GM23338 (cell line): ENCODE measurements around the gene DPP10. TPM values are rescaled to one million over a fixed set of nuclear protein-coding genes. Genes with fewer than 3 reads are reported as not detected.

Experiments
- ATAC-seq: fragments of 200-7000 bp; cut with Tn5 transposase; 3 replicates; pipeline ENCODE4 v1.9.1; 2020
- DNase-seq: peaks from one replicate; pipeline ENCODE4 v3.0.0-alpha.2; 2015; ENCODE audit warnings: low spot score
- H2AFZ ChIP-seq: fragments of 200-600 bp; sonication (generic); 2 replicates; pipeline ENCODE4 v1.8.0; 2016; ENCODE audit warnings: antibody characterized with exemption, mild to moderate bottlenecking, moderate library complexity
- H3F3A ChIP-seq: fragments of 200-600 bp; sonication (generic); replicated peaks from 2 replicates; pipeline ENCODE4 v1.8.0; 2017; ENCODE audit warnings: antibody characterized with exemption, mixed run types, low read depth
- H3K27ac ChIP-seq: fragments of 200-600 bp; sonication (generic); 2 replicates; pipeline ENCODE4 v1.6.1; 2016; ENCODE audit warnings: low read depth
- H3K27me3 ChIP-seq: fragments of 200-600 bp; sonication (generic); 2 replicates; pipeline ENCODE4 v1.8.0; 2016; ENCODE audit warnings: mild to moderate bottlenecking, mixed run types, moderate library complexity; ENCODE audit not compliant: insufficient read depth
- H3K36me3 ChIP-seq: fragments of 200-600 bp; sonication (generic); 2 replicates; pipeline ENCODE4 v1.8.0; 2016; ENCODE audit warnings: mild to moderate bottlenecking; ENCODE audit not compliant: insufficient read depth
- H3K4me1 ChIP-seq: fragments of 200-600 bp; sonication (generic); 2 replicates; pipeline ENCODE4 v1.8.0; 2016; ENCODE audit warnings: mild to moderate bottlenecking, moderate library complexity; ENCODE audit not compliant: insufficient read depth
- H3K4me2 ChIP-seq: fragments of 200-600 bp; sonication (generic); 2 replicates; pipeline ENCODE4 v1.7.1; 2017; ENCODE audit warnings: mixed run types
- H3K4me3 ChIP-seq: fragments of 200-600 bp; sonication (generic); 2 replicates; pipeline ENCODE4 v1.6.1; 2016; ENCODE audit warnings: mixed run types
- H3K79me2 ChIP-seq: fragments of 200-600 bp; sonication (generic); replicated peaks from 2 replicates; pipeline ENCODE4 v1.8.0; 2017; ENCODE audit warnings: mild to moderate bottlenecking; ENCODE audit not compliant: insufficient read depth
- H3K9me2 ChIP-seq: fragments of 200-600 bp; sonication (generic); 2 replicates; pipeline ENCODE4 v1.8.0; 2017; ENCODE audit not compliant: insufficient read depth
- H4K20me1 ChIP-seq: fragments of 200-600 bp; sonication (generic); replicated peaks from 2 replicates; pipeline ENCODE4 v1.8.0; 2017; ENCODE audit warnings: mild to moderate bottlenecking; ENCODE audit not compliant: insufficient read depth
- H3K27ac Mint-ChIP-seq: 2 replicates; pipeline ENCODE4 v1.8.0; 2020; ENCODE audit warnings: inconsistent platforms, mild to moderate bottlenecking, moderate library complexity, mixed read lengths
- H3K27me3 Mint-ChIP-seq: 3 replicates; pipeline ENCODE4 v1.8.0; 2022; ENCODE audit warnings: low read depth, mild to moderate bottlenecking, moderate library complexity, mixed read lengths, inconsistent platforms; ENCODE audit not compliant: insufficient read depth, poor library complexity
- H3K36me3 Mint-ChIP-seq: 3 replicates; pipeline ENCODE4 v1.8.0; 2021; ENCODE audit warnings: low read depth, mild to moderate bottlenecking, inconsistent platforms, moderate library complexity, mixed read lengths
- H3K4me1 Mint-ChIP-seq: 3 replicates; pipeline ENCODE4 v1.8.0; 2020; ENCODE audit warnings: mild to moderate bottlenecking, inconsistent platforms, mixed read lengths
- H3K4me3 Mint-ChIP-seq: 3 replicates; pipeline ENCODE4 v1.8.0; 2021; ENCODE audit warnings: moderate library complexity, mild to moderate bottlenecking, inconsistent platforms, mixed read lengths
- H3K9me3 Mint-ChIP-seq: 3 replicates; pipeline ENCODE4 v1.8.0; 2020; ENCODE audit warnings: moderate library complexity, mild to moderate bottlenecking, inconsistent platforms, mixed read lengths
- CREB1 ChIP-seq: fragments of 250-450 bp; sonication (Bioruptor Pico); IDR thresholded peaks from 2 replicates; pipeline ENCODE4 v1.5.0; 2020; ENCODE audit warnings: low read depth, mild to moderate bottlenecking, moderate library complexity
- ETS1 ChIP-seq: IDR thresholded peaks from 2 replicates; pipeline ENCODE4 v1.6.1; 2016; ENCODE audit warnings: antibody characterized with exemption
- EZH2 ChIP-seq: fragments of 200-600 bp; sonication (generic); IDR thresholded peaks from one replicate; pipeline ENCODE4 v1.8.0; 2017; ENCODE audit warnings: antibody characterized with exemption, mild to moderate bottlenecking, low read depth; ENCODE audit not compliant: unreplicated experiment
- EZH2phosphoT487 ChIP-seq: fragments of 200-600 bp; sonication (generic); IDR thresholded peaks from one replicate; pipeline ENCODE4 v1.8.1; 2018; ENCODE audit warnings: antibody characterized with exemption; ENCODE audit not compliant: unreplicated experiment
- JUNB ChIP-seq: IDR thresholded peaks from one replicate; pipeline ENCODE4 v1.6.1; 2016; ENCODE audit warnings: antibody characterized with exemption; ENCODE audit not compliant: unreplicated experiment
- POLR2AphosphoS5 ChIP-seq: IDR thresholded peaks from 2 replicates; pipeline ENCODE4 v1.6.1; 2016; ENCODE audit warnings: antibody characterized with exemption, low read depth
- REST ChIP-seq: IDR thresholded peaks from one replicate; pipeline ENCODE4 v1.6.1; 2018; ENCODE audit warnings: antibody characterized with exemption; ENCODE audit not compliant: unreplicated experiment
- STAT1 ChIP-seq: IDR thresholded peaks from one replicate; pipeline ENCODE4 v1.6.1; 2016; ENCODE audit warnings: antibody characterized with exemption; ENCODE audit not compliant: unreplicated experiment
- ZNF114 ChIP-seq: fragments of 250-450 bp; sonication (Bioruptor Pico); IDR thresholded peaks from 2 replicates; pipeline ENCODE4 v1.5.0; 2020; ENCODE audit warnings: mild to moderate bottlenecking, moderate library complexity
- ZNF462 ChIP-seq: fragments of 250-450 bp; sonication (Bioruptor Pico); IDR thresholded peaks from 2 replicates; pipeline ENCODE4 v1.5.0; 2020; ENCODE audit warnings: mild to moderate bottlenecking, moderate library complexity
- polyA plus RNA-seq: library from polyadenylated mRNA; unstranded; fragments of >200 nt; fragmentation: Nextera tagmentation; extraction: Ambion mirVana; gene quantifications from 2 replicates; pipeline ENCODE4 v1.2.1, GENCODE V29; 2016
- total RNA-seq: library from RNA; depleted of rRNA; stranded (reverse); fragments of >200 nt; shearing (Covaris generic); gene quantifications from 2 replicates; pipeline ENCODE4 v1.2.3, GENCODE V29; 2014

Gene DPP10
- total and polyA plus RNA-seq, 2 experiments from 2014 or later = 3.6 to 14.8 TPM

GRCh38 chr2:114525955-114526354 is 83.5 kb downstream of the DPP10 start:
- Mint-ChIP-seq H3K36me3 (peaks cover 5% of the 10 kb centered on the region; the same call in 1 of the 3 replicates), H3K4me3 (no peak overlapping the region), H3K27ac (no peak overlapping the region), H3K9me3 (peaks cover 33% of the 10 kb centered on the region), H3K4me1 (no peaks in the 10 kb centered on the region), H3K27me3 (no peaks in the 10 kb centered on the region)
- Histone ChIP-seq H3K9me2 (0 out of 2 replicates have a peak, but pooled peaks cover 3% of the 10 kb centered on the region), H3K27ac (no peak overlapping the region), H3K79me2 (no peaks in the 10 kb centered on the region), H3K4me1 (no peaks in the 10 kb centered on the region), H2AFZ (no peak overlapping the region), H3F3A (no peaks in the 10 kb centered on the region), H4K20me1 (no peaks in the 10 kb centered on the region), H3K36me3 (0 out of 2 replicates have a peak, but pooled peaks cover 3% of the 10 kb centered on the region), H3K4me3 (no peak overlapping the region), H3K4me2 (no peak overlapping the region), H3K27me3 (no peaks in the 10 kb centered on the region)
- TF ChIP-seq ZNF462 (CRISPR knock-in tag) (no peak), EZH2phosphoT487 (no peak), EZH2 (no peak), JUNB (no peak), REST (no peak), POLR2AphosphoS5 (no peak), STAT1 (no peak), ZNF114 (no peak), ETS1 (no peak), CREB1 (CRISPR knock-in tag) (no peak)
- no peak for DNase-seq
- no peak for ATAC-seq
